H9 (cell line): ENCODE results near the gene AKR1A1. TPM values are rescaled to one million over a fixed set of nuclear protein-coding genes. Genes with fewer than 3 reads are reported as not detected.

Experiments used
- DNase-seq: peaks from one replicate; pipeline ENCODE4 v3.0.0-alpha.2; 2017
- H2AFZ ChIP-seq: one replicate; pipeline ENCODE4 v1.6.1; 2013; ENCODE audit warnings: mild to moderate bottlenecking, low read length, control low read depth, moderate library complexity
- H2AK5ac ChIP-seq: 2 replicates; pipeline ENCODE4 v1.6.1; 2013; ENCODE audit warnings: low read length, control low read depth, mixed read lengths; ENCODE audit not compliant: insufficient read length
- H2BK120ac ChIP-seq: one replicate; pipeline ENCODE4 v1.6.1; 2013; ENCODE audit warnings: low read depth, mild to moderate bottlenecking, low read length, control low read depth, inconsistent platforms; ENCODE audit not compliant: poor library complexity, severe bottlenecking
- H2BK12ac ChIP-seq: 2 replicates; pipeline ENCODE4 v1.6.1; 2013; ENCODE audit warnings: low read length, control low read depth, mixed read lengths, low read depth; ENCODE audit not compliant: insufficient read length
- H2BK15ac ChIP-seq: 2 replicates; pipeline ENCODE4 v1.6.1; 2013; ENCODE audit warnings: low read depth, low read length, control low read depth
- H2BK20ac ChIP-seq: one replicate; pipeline ENCODE4 v1.6.1; 2013; ENCODE audit warnings: low read depth, mild to moderate bottlenecking, low read length, control low read depth, inconsistent platforms; ENCODE audit not compliant: poor library complexity, severe bottlenecking
- H2BK5ac ChIP-seq: 2 replicates; pipeline ENCODE4 v1.6.1; 2013; ENCODE audit warnings: low read length, control low read depth, mixed read lengths; ENCODE audit not compliant: insufficient read length
- H3K14ac ChIP-seq: 2 replicates; pipeline ENCODE4 v1.6.1; 2013; ENCODE audit warnings: low read length, control low read depth; ENCODE audit not compliant: insufficient read depth
- H3K18ac ChIP-seq: 2 replicates; pipeline ENCODE4 v1.6.1; 2013; ENCODE audit warnings: low read depth, mild to moderate bottlenecking, mixed read lengths, low read length, control low read depth; ENCODE audit not compliant: insufficient read length
- H3K23ac ChIP-seq: 2 replicates; pipeline ENCODE4 v1.6.1; 2013; ENCODE audit warnings: low read length, control low read depth, mixed read lengths, low read depth; ENCODE audit not compliant: insufficient read length
- H3K23me2 ChIP-seq: 2 replicates; pipeline ENCODE4 v1.6.1; 2013; ENCODE audit warnings: low read depth, mild to moderate bottlenecking, mixed read lengths, low read length, control low read depth; ENCODE audit not compliant: insufficient read length, poor library complexity, severe bottlenecking
- H3K27ac ChIP-seq: 2 replicates; pipeline ENCODE4 v1.5.1; 2013; ENCODE audit warnings: low read length, control low read depth, mixed read lengths, low read depth; ENCODE audit not compliant: insufficient read length
- H3K27me3 ChIP-seq: 2 replicates; pipeline ENCODE4 v1.6.1; 2013; ENCODE audit warnings: low read length, control low read depth, inconsistent platforms; ENCODE audit not compliant: insufficient read depth
- H3K4ac ChIP-seq: 2 replicates; pipeline ENCODE4 v1.6.1; 2013; ENCODE audit warnings: low read depth, mild to moderate bottlenecking, control low read depth, inconsistent platforms, low read length, moderate library complexity
- H3K4me1 ChIP-seq: 2 replicates; pipeline ENCODE4 v1.6.1; 2013; ENCODE audit warnings: low read length, control low read depth, inconsistent platforms; ENCODE audit not compliant: insufficient read depth
- H3K4me2 ChIP-seq: 2 replicates; pipeline ENCODE4 v1.6.1; 2013; ENCODE audit warnings: low read length, control low read depth, mixed read lengths; ENCODE audit not compliant: insufficient read length, insufficient read depth
- H3K56ac ChIP-seq: 2 replicates; pipeline ENCODE4 v1.6.1; 2013; ENCODE audit warnings: low read depth, mild to moderate bottlenecking, mixed read lengths, low read length, control low read depth; ENCODE audit not compliant: insufficient read length
- H3K79me1 ChIP-seq: 2 replicates; pipeline ENCODE4 v1.6.1; 2013; ENCODE audit warnings: low read depth, mild to moderate bottlenecking, moderate library complexity, low read length, control low read depth, inconsistent platforms; ENCODE audit not compliant: insufficient read depth, poor library complexity, severe bottlenecking
- H3K79me2 ChIP-seq: 2 replicates; pipeline ENCODE4 v1.6.1; 2013; ENCODE audit warnings: low read length, control low read depth, inconsistent platforms; ENCODE audit not compliant: insufficient read depth
- H3K9ac ChIP-seq: 2 replicates; pipeline ENCODE4 v1.6.1; 2013; ENCODE audit warnings: low read length, control low read depth, mixed read lengths; ENCODE audit not compliant: insufficient read length; ENCODE audit errors: extremely low read depth
- H3K9me3 ChIP-seq: one replicate; pipeline ENCODE4 v1.6.1; 2013; ENCODE audit warnings: low read depth, low read length, inconsistent platforms; ENCODE audit not compliant: control insufficient read depth
- H3T11ph ChIP-seq: one replicate; pipeline ENCODE4 v1.6.1; 2013; ENCODE audit warnings: mild to moderate bottlenecking, low read length, control low read depth, inconsistent platforms
- H4K20me1 ChIP-seq: one replicate; pipeline ENCODE4 v1.6.1; 2013; ENCODE audit not compliant: control insufficient read depth, insufficient read length, insufficient read depth
- H4K5ac ChIP-seq: 2 replicates; pipeline ENCODE4 v1.6.1; 2013; ENCODE audit warnings: low read depth, mild to moderate bottlenecking, mixed read lengths, low read length, control low read depth; ENCODE audit not compliant: insufficient read length
- H4K8ac ChIP-seq: replicated peaks from 2 replicates; pipeline ENCODE4 v1.6.1; 2013; ENCODE audit warnings: low read length, control low read depth, mixed read lengths, low read depth; ENCODE audit not compliant: insufficient read length
- H4K91ac ChIP-seq: 2 replicates; pipeline ENCODE4 v1.6.1; 2013; ENCODE audit warnings: low read depth, mild to moderate bottlenecking, moderate library complexity, mixed read lengths, low read length, control low read depth; ENCODE audit not compliant: insufficient read length
- H3K27ac Mint-ChIP-seq, 3 experiments: 2 replicates in 2 of 3; 3 replicates in 1 of 3; pipeline ENCODE4 v1.8.0; 2020 to 2021; ENCODE audit warnings: mixed read lengths in 3 of 3, mild to moderate bottlenecking in 1 of 3, moderate library complexity in 1 of 3
- H3K27me3 Mint-ChIP-seq: 2 replicates; pipeline ENCODE4 v1.8.0; 2021; ENCODE audit warnings: low read depth, mild to moderate bottlenecking, moderate library complexity, mixed read lengths
- H3K36me3 Mint-ChIP-seq, 3 experiments: 2 replicates in 2 of 3; 3 replicates in 1 of 3; pipeline ENCODE4 v1.8.0; 2020 to 2021; ENCODE audit warnings: low read depth in 3 of 3, mixed read lengths in 3 of 3; ENCODE audit not compliant: insufficient read depth in 1 of 3
- H3K4me1 Mint-ChIP-seq, 2 experiments: 2 replicates each; pipeline ENCODE4 v1.8.0; 2020; ENCODE audit warnings: mixed read lengths in 2 of 2
- H3K4me3 Mint-ChIP-seq, 2 experiments: 2 replicates in 1 of 2; 3 replicates in 1 of 2; pipeline ENCODE4 v1.8.0; 2020 to 2021; ENCODE audit warnings: mild to moderate bottlenecking in 2 of 2, mixed read lengths in 2 of 2, moderate library complexity in 1 of 2
- H3K9me3 Mint-ChIP-seq, 2 experiments: 2 replicates in 1 of 2; 3 replicates in 1 of 2; pipeline ENCODE4 v1.8.0; 2020; ENCODE audit warnings: mild to moderate bottlenecking in 2 of 2, mixed read lengths in 2 of 2, moderate library complexity in 1 of 2
- WGBS: extraction: QIAGEN DNeasy Blood & Tissue Kit; methylation state at CpG from one replicate; pipeline ENCODE4 v1.1.7; 2013; ENCODE audit warnings: missing lambda C conversion rate, low lambda C conversion rate, mixed read lengths; ENCODE audit not compliant: insufficient read length; ENCODE audit errors: extremely low coverage; 5-methylcytosine and 5-hydroxymethylcytosine counted together
- total RNA-seq: library from RNA; stranded (reverse); gene quantifications from 2 replicates; pipeline ENCODE4 v1.2.1, GENCODE V29; 2021
- TF ChIP-seq, protein P1 (sequence below): fragments of 200-600 bp; sonication (generic); conservative IDR thresholded peaks from 3 replicates; pipeline ENCODE4 v1.8.0; 2021; ENCODE audit warnings: antibody characterized with exemption, mild to moderate bottlenecking

AKR1A1 gene
- total RNA-seq, 1 experiment from 2014 or later: 286 TPM

GRCh38 chr1:45585110-45585426 is 34.4 kb downstream of the AKR1A1 start:
- Histone ChIP-seq H3K18ac (peak overlapping the region; percentile 97), H3K9ac (peak overlapping the region; percentile 96), H3T11ph (peak overlapping the region; percentile 4), H2AFZ (no peak overlapping the region), H3K14ac (peak overlapping the region; percentile 97), H3K23me2 (peaks cover 6% of the 10 kb centered on the region), H3K27me3 (no peaks in the 10 kb centered on the region), H3K79me2 (peaks cover 51% of the 10 kb centered on the region), H3K4me1 (no peaks in the 10 kb centered on the region; the same call in 1 of the 2 replicates), H4K8ac (peak overlapping the region; percentile 39), H3K9me3 (no peaks in the 10 kb centered on the region), H2BK20ac (no peak overlapping the region), H3K4ac (peak overlapping the region; percentile 9; the same call in 1 of the 2 replicates), H4K91ac (no peak overlapping the region), H3K79me1 (peaks cover under 1% of the 10 kb centered on the region), H2BK12ac (no peak overlapping the region), H3K27ac (peak overlapping the region; percentile 27), H4K5ac (peak overlapping the region; percentile 58), H4K20me1 (no peaks in the 10 kb centered on the region), H2BK120ac (no peak overlapping the region), H2BK5ac (peak overlapping the region; percentile 37), H3K23ac (no peak overlapping the region), H2BK15ac (no peak overlapping the region), H2AK5ac (no peak overlapping the region), H3K4me2 (peak overlapping the region; percentile 86), H3K56ac (peak overlapping the region; percentile 28)
- no peak for DNase-seq
- Mint-ChIP-seq H3K4me3 (peak overlapping the region; percentile 99 to 100), H3K4me1 (peaks cover 22 to 29% of the 10 kb centered on the region in 2 experiments), H3K36me3 (peaks cover 30 to 39% (median 36%) of the 10 kb centered on the region in 3 experiments), H3K27ac (peak overlapping the region; percentile 99 to 100 (median 100)), H3K27me3 (peaks cover 3% of the 10 kb centered on the region; the same call in 1 of the 2 replicates), H3K9me3 (peaks cover 2 to 3% of the 10 kb centered on the region in 2 experiments; a peak in 3 of 5 replicates)
- TF ChIP-seq, protein P1, sequence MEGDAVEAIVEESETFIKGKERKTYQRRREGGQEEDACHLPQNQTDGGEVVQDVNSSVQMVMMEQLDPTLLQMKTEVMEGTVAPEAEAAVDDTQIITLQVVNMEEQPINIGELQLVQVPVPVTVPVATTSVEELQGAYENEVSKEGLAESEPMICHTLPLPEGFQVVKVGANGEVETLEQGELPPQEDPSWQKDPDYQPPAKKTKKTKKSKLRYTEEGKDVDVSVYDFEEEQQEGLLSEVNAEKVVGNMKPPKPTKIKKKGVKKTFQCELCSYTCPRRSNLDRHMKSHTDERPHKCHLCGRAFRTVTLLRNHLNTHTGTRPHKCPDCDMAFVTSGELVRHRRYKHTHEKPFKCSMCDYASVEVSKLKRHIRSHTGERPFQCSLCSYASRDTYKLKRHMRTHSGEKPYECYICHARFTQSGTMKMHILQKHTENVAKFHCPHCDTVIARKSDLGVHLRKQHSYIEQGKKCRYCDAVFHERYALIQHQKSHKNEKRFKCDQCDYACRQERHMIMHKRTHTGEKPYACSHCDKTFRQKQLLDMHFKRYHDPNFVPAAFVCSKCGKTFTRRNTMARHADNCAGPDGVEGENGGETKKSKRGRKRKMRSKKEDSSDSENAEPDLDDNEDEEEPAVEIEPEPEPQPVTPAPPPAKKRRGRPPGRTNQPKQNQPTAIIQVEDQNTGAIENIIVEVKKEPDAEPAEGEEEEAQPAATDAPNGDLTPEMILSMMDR: no peak
- WGBS: no CpG with 5 or more reads among the region's 5 CpGs
